Measurements from ENCODE around the gene CDC42BPB. TPM values are rescaled to one million over a fixed set of nuclear protein-coding genes. Genes with fewer than 3 reads are reported as not detected.

The CDC42BPB gene
- total and polyA plus RNA-seq, 2 of the 4 experiments (the other 2 are of a cell fraction), result 49.1 to 81.4 TPM

GRCh38 chr14:102888748-102889147, 168.6 kb downstream of the CDC42BPB start:
- ATAC-seq (ENCODE audit: low read depth), result no peak

More at GRCh38 chr14:102888748-102889147, 168.6 kb downstream of the CDC42BPB start:
- ChIA-PET CTCF (no interaction called here), POLR2A (ENCODE audit: unreplicated experiment) (no interaction called here)
- intact Hi-C loops (cut with micrococcal nuclease), result no loop called here
- Histone ChIP-seq H4K91ac (ENCODE audit: insufficient read depth, low read depth, low read length) (no peak overlapping the region), H3K4me1 (ENCODE audit: control insufficient read depth, insufficient read depth, low read length) (peaks cover 2% of the 10 kb centered on the region; the same call in 1 of the 2 replicates), H3K27ac (ENCODE audit: insufficient read depth, low read length) (no peak overlapping the region), H2AK5ac (ENCODE audit: low read depth, low read length) (no peak overlapping the region), H3K4ac (ENCODE audit: low read depth, low read length) (no peak overlapping the region), H3K27me3 (ENCODE audit: control insufficient read depth, insufficient read depth, low read length) (no peaks in the 10 kb centered on the region), H2BK15ac (ENCODE audit: low read depth, low read length) (no peak overlapping the region), H4K8ac (ENCODE audit: low read depth in 2 of 2, low read length in 2 of 2) (no peak overlapping the region), H4K5ac (ENCODE audit: low read depth, low read length) (no peak overlapping the region), H3K4me3 (ENCODE audit: insufficient read depth, low read depth, low read length) (no peak overlapping the region), H3K56ac (ENCODE audit: extremely low read depth, insufficient read depth, low read length) (no peak overlapping the region), H2AFZ (replicated peaks; ENCODE audit: low read length, poor library complexity) (no peak overlapping the region), H3K79me1 (ENCODE audit: low read depth in 1 of 2, low read length in 2 of 2) (peaks cover 0 to 12% of the 10 kb centered on the region in 2 experiments; a peak in 1 of 4 replicates), H3K9ac (ENCODE audit: low read depth, low read length) (no peak overlapping the region), H3K18ac (ENCODE audit: low read depth, low read length) (no peak overlapping the region), H2BK20ac (ENCODE audit: low read depth, low read length) (no peak overlapping the region), H2BK120ac (ENCODE audit: low read depth, low read length) (no peak overlapping the region), H2BK5ac (ENCODE audit: low read depth, low read length, poor library complexity, severe bottlenecking) (no peak overlapping the region), H4K20me1 (ENCODE audit: insufficient read depth, low read length) (peaks cover 19% of the 10 kb centered on the region; the same call in 1 of the 2 replicates), H2AK9ac (replicated peaks; ENCODE audit: low read depth, low read length, poor library complexity) (no peak overlapping the region), H3K4me2 (ENCODE audit: low read depth, low read length) (no peak overlapping the region), H3K9me3 (ENCODE audit: control insufficient read depth, insufficient read depth, low read length) (no peaks in the 10 kb centered on the region), H3K36me3 (ENCODE audit: control insufficient read depth, insufficient read depth, low read length) (peaks cover 20% of the 10 kb centered on the region), H3K23ac (ENCODE audit: low read depth, low read length) (no peak overlapping the region), H3K9me1 (ENCODE audit: insufficient read depth, low read length) (peaks cover 10% of the 10 kb centered on the region), H3K14ac (replicated peaks; ENCODE audit: low read depth, low read length) (no peak overlapping the region)
- no TSS peak for BruUV-seq (replicated peaks)
- WGBS, 2 experiments (ENCODE audit: extremely low coverage in 2 of 2, insufficient read length in 1 of 2), result no CpG with 5 or more reads among the region's 1 CpG
- DNase-seq, result no peak
- in situ Hi-C loops (cut with MboI; ENCODE audit: low sequenced_read_pairs), result no loop called here
- dilution Hi-C loops (cut with HindIII; ENCODE audit: low sequenced_read_pairs, unreplicated experiment), result no loop called here
- TF ChIP-seq MXI1 (IDR thresholded peaks at IDR 0.05; ENCODE audit: borderline replicate concordance, low read depth, low read length) (no peak), ELK1 (IDR thresholded peaks at IDR 0.05; ENCODE audit: borderline replicate concordance, low read depth, low read length) (no peak), MAZ (IDR thresholded peaks at IDR 0.05; ENCODE audit: borderline replicate concordance, low read depth, low read length) (no peak), CEBPB (IDR thresholded peaks at IDR 0.05; ENCODE audit: low read depth, low read length) (no peak), BHLHE40 (IDR thresholded peaks at IDR 0.05; ENCODE audit: low read depth, low read length) (no peak), POLR2A (IDR thresholded peaks at IDR 0.05; ENCODE audit: low read depth, low read length) (no peak), RAD21 (IDR thresholded peaks at IDR 0.05; ENCODE audit: low read length) (no peak), RFX5 (IDR thresholded peaks at IDR 0.05; ENCODE audit: low read depth, low read length) (no peak), SMC3 (IDR thresholded peaks at IDR 0.05; ENCODE audit: low read depth, low read length) (no peak), USF2 (IDR thresholded peaks at IDR 0.05; ENCODE audit: low read depth, low read length) (no peak), MAFK (IDR thresholded peaks at IDR 0.05; ENCODE audit: low read depth, low read length) (no peak), FOS (IDR thresholded peaks at IDR 0.05; ENCODE audit: low read depth, low read length) (no peak), CHD1 (IDR thresholded peaks at IDR 0.05; ENCODE audit: low read depth, low read length) (no peak), NFE2L2 (IDR thresholded peaks at IDR 0.05; ENCODE audit: low read depth, low read length) (no peak)
